Keratinocyte (primary cell): ENCODE measurements around the gene EGFL7. TPM values are rescaled to one million over a fixed set of nuclear protein-coding genes. Genes with fewer than 3 reads are reported as not detected.

Experiments
- DNase-seq: peaks from one replicate; pipeline ENCODE4 v3.0.0-alpha.2; 2011; ENCODE audit warnings: low read depth, missing footprints, low spot score
- FAIRE-seq: peaks from 2 replicates; lab custom pipeline; 2011; peaks lifted over from hg19 to GRCh38; lab: Jason Lieb, UNC
- H2AFZ ChIP-seq: 2 replicates; pipeline ENCODE4 v1.6.0; 2012; ENCODE audit warnings: low read length, control low read depth, inconsistent platforms; ENCODE audit not compliant: control insufficient read depth
- H3K27ac ChIP-seq: 2 replicates; pipeline ENCODE4 v1.5.1; 2011; ENCODE audit warnings: low read length; ENCODE audit not compliant: control insufficient read depth, insufficient read depth
- H3K27me3 ChIP-seq: 3 replicates; pipeline ENCODE4 v1.6.0; 2011; ENCODE audit warnings: low read length; ENCODE audit not compliant: control insufficient read depth, insufficient read depth; ENCODE audit errors: extremely low read depth
- H3K36me3 ChIP-seq, 2 experiments: 2 replicates in 1 of 2; 3 replicates in 1 of 2; pipeline ENCODE4 v1.5.1; 2011; ENCODE audit warnings: low read length in 2 of 2, mild to moderate bottlenecking in 1 of 2; ENCODE audit not compliant: control insufficient read depth in 2 of 2, insufficient read depth in 2 of 2; ENCODE audit errors: extremely low read depth in 1 of 2
- H3K4me1 ChIP-seq: 3 replicates; pipeline ENCODE4 v1.5.1; 2011; ENCODE audit warnings: low read length; ENCODE audit not compliant: control insufficient read depth, insufficient read depth; ENCODE audit errors: extremely low read depth
- H3K4me2 ChIP-seq: 3 replicates; pipeline ENCODE4 v1.6.0; 2011; ENCODE audit warnings: low read depth, low read length; ENCODE audit not compliant: control insufficient read depth, insufficient read depth; ENCODE audit errors: extremely low read depth
- H3K4me3 ChIP-seq, 3 experiments: fragments of 200-600 bp in 1 of 3; sonication (generic) in 1 of 3; 2 replicates in 2 of 3; 3 replicates in 1 of 3; pipeline ENCODE4 v1.5.1; 2011 to 2016; ENCODE audit warnings: low read length in 3 of 3, mild to moderate bottlenecking in 3 of 3, control low read depth in 2 of 3, inconsistent platforms in 1 of 3, low read depth in 1 of 3, mixed read lengths in 1 of 3, mixed run types in 1 of 3, moderate library complexity in 1 of 3; ENCODE audit not compliant: control insufficient read depth in 2 of 3, insufficient read depth in 2 of 3; ENCODE audit errors: extremely low read depth in 1 of 3
- H3K79me2 ChIP-seq: 2 replicates; pipeline ENCODE4 v1.6.0; 2012; ENCODE audit warnings: low read length; ENCODE audit not compliant: control insufficient read depth, insufficient read depth
- H3K9ac ChIP-seq: 3 replicates; pipeline ENCODE4 v1.6.0; 2011; ENCODE audit warnings: low read length; ENCODE audit not compliant: control insufficient read depth, insufficient read depth; ENCODE audit errors: extremely low read depth
- H3K9me1 ChIP-seq: 3 replicates; pipeline ENCODE4 v1.6.0; 2011; ENCODE audit warnings: low read length; ENCODE audit not compliant: control insufficient read depth, insufficient read depth; ENCODE audit errors: extremely low read depth
- H3K9me3 ChIP-seq: 2 replicates; pipeline ENCODE4 v1.5.1; 2012; ENCODE audit warnings: low read depth, low read length; ENCODE audit not compliant: control insufficient read depth
- H4K20me1 ChIP-seq: 3 replicates; pipeline ENCODE4 v1.6.0; 2011; ENCODE audit warnings: low read length; ENCODE audit not compliant: control insufficient read depth, insufficient read depth; ENCODE audit errors: extremely low read depth
- EZH2 ChIP-seq: IDR thresholded peaks from one replicate; pipeline ENCODE4 v1.6.1; 2012; ENCODE audit warnings: inconsistent platforms, mild to moderate bottlenecking, low read length, moderate library complexity
- dilution Hi-C: fragments of 300-500 bp; cut with MboI; formaldehyde crosslinking; loops from one replicate; pipeline ENCODE4 v1.7.0; 2020; ENCODE audit warnings: low sequenced_read_pairs; ENCODE audit not compliant: extremely low pct_ligation_motif_present
- polyA plus RNA-seq, 5 experiments: library from polyadenylated mRNA; depleted of rRNA in 3 of 5; stranded (reverse) in 3 of 5; stranded (forward) in 1 of 5; unstranded in 1 of 5; fragments of >200 nt; gene quantifications; 1 replicate in 1 of 5; 2 replicates in 3 of 5; 3 replicates in 1 of 5; pipeline versions ENCODE4 v1.2.1 to v1.2.3, GENCODE V29; 2011 to 2012; ENCODE audit warnings: missing spikeins in 2 of 5, low read depth in 1 of 5, low replicate concordance in 1 of 5
- TF ChIP-seq, protein P1 (sequence below), 3 experiments: IDR thresholded peaks in 1 of 3; conservative IDR thresholded peaks in 1 of 3; optimal IDR thresholded peaks in 1 of 3; 2 replicates in 2 of 3; 3 replicates in 1 of 3; pipeline versions ENCODE3 to v1.5.1; 2011; ENCODE audit warnings: low read length in 3 of 3, mild to moderate bottlenecking in 3 of 3, moderate library complexity in 2 of 3, control low read depth in 1 of 3, inconsistent platforms in 1 of 3; ENCODE audit not compliant: insufficient read depth in 2 of 3; ENCODE audit errors: extremely low read depth in 1 of 3

EGFL7 gene
- polyA plus RNA-seq, 1 donor (not counting 4 experiments of a cell fraction or from before 2014, with no cell fraction given): 4.2 TPM

DNA sequence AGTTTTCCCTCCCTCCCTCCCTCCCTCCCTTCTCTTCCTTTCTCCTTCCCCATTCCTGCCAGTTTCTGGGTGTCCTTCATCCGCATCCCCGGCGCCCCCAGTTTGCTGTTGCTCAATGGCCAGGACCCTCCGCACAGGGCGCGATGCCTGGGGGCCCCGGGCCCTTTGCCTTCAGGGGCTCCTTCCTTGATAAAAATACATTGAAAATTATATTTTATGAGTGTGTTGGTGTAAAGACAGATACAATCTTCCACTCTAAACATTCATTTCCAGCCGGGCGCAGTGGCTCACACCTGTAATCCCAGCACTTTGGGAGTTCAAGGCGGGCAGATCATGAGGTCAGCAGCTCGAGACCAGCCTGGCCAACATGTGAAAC is 32.1 kb downstream of the EGFL7 start:
- dilution Hi-C loops: no loop called here
- no peak overlapping the region for H2AFZ ChIP-seq
- peaks cover 14% of the 10 kb centered on the region for H3K27me3 ChIP-seq
- FAIRE-seq: no peak
- no peaks in the 10 kb centered on the region for H3K9me1 ChIP-seq
- no peak overlapping the region for H3K9ac ChIP-seq
- no peak overlapping the region for H3K4me3 ChIP-seq
- DNase-seq: no peak
- TF ChIP-seq EZH2: no peak
- TF ChIP-seq, protein P1, sequence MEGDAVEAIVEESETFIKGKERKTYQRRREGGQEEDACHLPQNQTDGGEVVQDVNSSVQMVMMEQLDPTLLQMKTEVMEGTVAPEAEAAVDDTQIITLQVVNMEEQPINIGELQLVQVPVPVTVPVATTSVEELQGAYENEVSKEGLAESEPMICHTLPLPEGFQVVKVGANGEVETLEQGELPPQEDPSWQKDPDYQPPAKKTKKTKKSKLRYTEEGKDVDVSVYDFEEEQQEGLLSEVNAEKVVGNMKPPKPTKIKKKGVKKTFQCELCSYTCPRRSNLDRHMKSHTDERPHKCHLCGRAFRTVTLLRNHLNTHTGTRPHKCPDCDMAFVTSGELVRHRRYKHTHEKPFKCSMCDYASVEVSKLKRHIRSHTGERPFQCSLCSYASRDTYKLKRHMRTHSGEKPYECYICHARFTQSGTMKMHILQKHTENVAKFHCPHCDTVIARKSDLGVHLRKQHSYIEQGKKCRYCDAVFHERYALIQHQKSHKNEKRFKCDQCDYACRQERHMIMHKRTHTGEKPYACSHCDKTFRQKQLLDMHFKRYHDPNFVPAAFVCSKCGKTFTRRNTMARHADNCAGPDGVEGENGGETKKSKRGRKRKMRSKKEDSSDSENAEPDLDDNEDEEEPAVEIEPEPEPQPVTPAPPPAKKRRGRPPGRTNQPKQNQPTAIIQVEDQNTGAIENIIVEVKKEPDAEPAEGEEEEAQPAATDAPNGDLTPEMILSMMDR (optimal IDR thresholded peaks at IDR 0.05 in 1 of 3, IDR thresholded peaks at IDR 0.05 in 1 of 3, conservative IDR thresholded peaks at IDR 0.05 in 1 of 3; ENCODE audit: extremely low read depth in 1 of 3, insufficient read depth in 2 of 3, low read length in 3 of 3): no peak
- no peaks in the 10 kb centered on the region for H3K79me2 ChIP-seq
- H3K9me3 ChIP-seq: no peaks in the 10 kb centered on the region
- no peak overlapping the region for H3K4me2 ChIP-seq
- H4K20me1 ChIP-seq: peaks cover 5% of the 10 kb centered on the region
- H3K36me3 ChIP-seq: no peaks in the 10 kb centered on the region
- H3K4me1 ChIP-seq: peaks cover 17% of the 10 kb centered on the region
- H3K27ac ChIP-seq: no peak overlapping the region

DNA sequence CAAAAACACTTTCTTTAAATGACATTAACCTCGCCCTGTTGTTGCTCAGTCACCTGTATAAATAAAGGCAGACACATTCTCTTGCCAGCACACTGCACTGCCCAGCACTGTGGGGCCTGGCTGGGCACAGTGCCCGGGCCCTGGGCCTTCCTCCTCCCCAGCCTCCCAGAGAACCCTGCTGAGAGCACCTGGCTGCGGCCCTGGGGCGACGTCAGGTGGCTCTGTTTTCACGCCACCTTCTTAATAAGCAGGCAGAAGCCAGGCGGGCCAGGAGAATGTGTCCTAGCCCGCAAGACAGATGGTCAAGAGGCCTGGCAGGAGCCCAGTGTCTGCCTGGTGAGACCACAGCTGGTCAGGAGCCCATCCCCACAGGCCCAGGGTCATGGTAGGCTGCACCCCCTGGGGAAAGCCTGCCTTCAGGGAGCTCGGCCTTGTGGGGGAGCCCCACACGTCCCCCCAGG is 32.7 kb downstream of the EGFL7 start:
- Histone ChIP-seq H4K20me1 (peaks cover 5% of the 10 kb centered on the region), H3K4me1 (peaks cover 17% of the 10 kb centered on the region), H3K9me3 (no peaks in the 10 kb centered on the region), H3K4me2 (no peak overlapping the region), H3K79me2 (no peaks in the 10 kb centered on the region), H3K36me3 (no peaks in the 10 kb centered on the region), H3K27ac (no peak overlapping the region), H3K4me3 (no peak overlapping the region), H3K9ac (no peak overlapping the region), H3K9me1 (no peaks in the 10 kb centered on the region), H2AFZ (no peak overlapping the region), H3K27me3 (peaks cover 14% of the 10 kb centered on the region)
- TF ChIP-seq EZH2: no peak
- TF ChIP-seq, protein P1 (optimal IDR thresholded peaks at IDR 0.05 in 1 of 3, IDR thresholded peaks at IDR 0.05 in 1 of 3, conservative IDR thresholded peaks at IDR 0.05 in 1 of 3; ENCODE audit: extremely low read depth in 1 of 3, insufficient read depth in 2 of 3, low read length in 3 of 3): no peak
- DNase-seq: no peak
- dilution Hi-C loops: no loop called here
- no peak for FAIRE-seq
